Middle frontal gyrus (tissue), 1 donor: ENCODE measurements around the gene UROC1.

ENCODE experiments used
- DNase-seq: peaks from one replicate; pipeline ENCODE4 v3.0.0-alpha.2; 2015; ENCODE audit warnings: low spot score; ENCODE audit errors: extremely low spot score

Gene UROC1

GRCh38 chr3:126517291-126517951 lies at the start of gene UROC1:
Gene UROC1, minus strand, starts transcription at chr3:126517773. Its CDS starts 54 bp downstream, at chr3:126517719.
- DNase-seq = no peak

DNA sequence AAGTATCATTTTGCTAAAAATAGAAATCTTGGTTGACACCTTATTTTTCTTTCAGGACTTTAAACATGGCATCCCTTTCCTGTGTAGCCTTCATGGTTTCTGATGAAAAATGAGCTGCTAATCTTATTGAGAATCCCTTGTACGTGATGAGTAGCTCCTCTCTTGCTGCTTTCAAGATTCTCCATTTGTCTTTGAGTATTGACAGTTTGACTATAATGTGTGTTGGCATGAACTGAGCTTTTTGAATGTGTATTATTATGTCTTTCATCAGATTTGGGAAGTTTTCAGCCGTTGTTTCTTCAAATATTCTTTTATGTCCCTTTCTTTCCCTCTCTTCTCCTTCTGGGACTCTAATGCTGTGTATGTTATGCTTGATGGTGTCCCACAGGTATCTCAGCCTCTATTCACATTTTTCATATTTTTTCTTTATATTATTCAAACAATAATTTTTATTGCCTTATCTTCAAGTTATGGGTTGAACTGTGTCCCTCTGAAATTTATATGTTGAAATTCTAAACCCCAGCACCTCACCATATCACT lies 45.2 kb upstream of the UROC1 start:
- DNase-seq = no peak

GRCh38 chr3:126558336-126559071 lies 40.9 kb upstream of the UROC1 start, which contains the start of gene C3orf22:
Gene C3orf22, minus strand, starts transcription at chr3:126558932. Its CDS starts 5,542 bp downstream, at chr3:126553390.
- no peak for DNase-seq

- DNase-seq = no peak
Observed at GRCh38 chr3:126557761-126558160, 40.2 kb upstream of the UROC1 start.

DNA sequence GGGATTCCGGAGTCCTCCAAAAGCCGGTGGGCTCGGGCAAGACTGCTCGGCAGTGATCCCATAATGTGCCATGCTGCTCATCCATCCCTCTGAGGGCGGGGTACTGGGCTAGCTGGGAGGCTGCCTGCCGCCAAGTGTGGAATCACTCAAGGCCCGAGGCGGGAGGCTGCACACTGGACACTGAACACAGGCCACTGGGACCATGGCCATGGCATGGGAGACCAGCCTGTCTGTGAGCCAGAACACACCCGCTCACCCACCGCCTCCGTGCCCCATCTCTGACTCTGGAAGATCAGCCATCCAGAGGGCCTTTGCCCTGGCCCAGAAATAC lies 39.8 kb upstream of the UROC1 start:
- DNase-seq = no peak

DNA sequence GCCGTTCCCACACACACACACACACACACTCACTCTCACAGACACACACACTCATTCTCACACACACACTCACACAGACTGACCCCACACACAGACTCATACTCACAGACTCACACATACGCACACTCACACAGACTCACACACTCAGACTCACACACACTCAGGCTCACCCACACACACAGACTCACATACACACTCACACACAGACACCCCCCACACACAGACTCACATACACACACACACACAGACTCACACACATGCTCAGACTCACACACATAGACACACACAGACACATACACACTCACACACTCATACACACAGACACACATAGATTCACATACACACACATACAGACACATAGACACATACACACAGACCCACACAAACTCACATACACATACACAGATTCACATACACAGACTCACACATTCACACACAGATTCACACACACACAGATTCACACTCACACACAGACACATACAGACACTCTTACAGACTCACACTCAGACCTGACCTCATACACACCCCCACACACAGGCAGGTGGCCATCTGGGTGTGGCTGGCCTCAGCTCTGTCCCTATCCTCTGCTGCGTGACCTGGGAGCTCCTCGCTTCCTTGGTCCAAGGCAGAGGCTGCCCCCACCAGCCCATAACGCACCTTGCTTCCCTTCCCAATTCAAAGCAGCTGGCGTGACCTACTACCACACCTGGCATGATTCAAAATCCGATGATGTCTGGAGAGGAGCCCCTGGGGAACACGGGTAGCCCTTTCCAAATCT lies 39.3 kb upstream of the UROC1 start:
- DNase-seq = no peak

- DNase-seq = no peak
Observed at GRCh38 chr3:126555795-126556636, 38.4 kb upstream of the UROC1 start.

DNA sequence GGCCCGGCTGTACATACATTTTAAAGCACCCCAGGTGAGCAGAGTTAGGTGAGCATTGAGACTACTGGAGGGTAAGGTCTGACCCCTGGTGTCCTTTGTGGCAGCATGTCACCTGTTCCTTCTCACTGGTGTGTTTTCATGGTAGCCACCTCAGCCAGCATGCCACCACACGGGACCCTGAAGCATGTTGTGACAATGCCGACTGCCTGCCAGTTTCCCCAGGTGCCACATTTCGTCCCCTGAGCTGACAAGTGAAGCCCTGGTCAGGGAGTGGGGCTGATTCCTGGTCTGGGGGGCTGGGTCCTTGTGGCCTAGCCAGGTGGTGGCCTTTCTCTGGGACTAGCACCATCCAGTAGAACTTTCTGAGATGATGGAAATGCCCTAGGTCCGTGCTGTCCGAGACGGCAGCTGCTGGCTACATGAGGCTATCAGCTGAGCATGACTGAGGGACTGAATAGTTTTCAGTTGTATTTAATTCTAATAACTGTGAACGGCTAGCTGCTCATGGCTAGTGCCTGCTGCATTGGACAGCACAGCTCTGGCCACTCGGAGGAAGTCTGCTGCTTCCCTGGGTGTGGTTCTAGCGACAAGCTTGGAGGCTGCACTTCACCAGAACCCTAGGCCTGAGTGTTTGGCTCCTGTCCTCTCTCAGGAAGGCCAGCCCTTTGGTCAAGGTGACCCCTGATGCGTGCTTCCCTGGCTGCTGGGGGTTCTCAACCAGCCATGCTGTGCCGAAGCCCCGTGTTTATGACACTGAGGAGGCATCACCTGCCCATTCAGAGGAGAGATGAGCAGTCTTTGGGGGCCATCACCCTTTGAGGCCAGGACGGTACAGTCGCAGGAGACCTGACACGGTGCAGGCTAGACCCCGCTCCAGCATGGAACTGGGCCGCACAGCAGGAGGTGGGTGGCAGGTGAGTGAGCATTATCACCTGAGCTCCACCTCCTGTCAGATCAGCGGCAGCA lies 37.3 kb upstream of the UROC1 start:
- DNase-seq = no peak

DNA sequence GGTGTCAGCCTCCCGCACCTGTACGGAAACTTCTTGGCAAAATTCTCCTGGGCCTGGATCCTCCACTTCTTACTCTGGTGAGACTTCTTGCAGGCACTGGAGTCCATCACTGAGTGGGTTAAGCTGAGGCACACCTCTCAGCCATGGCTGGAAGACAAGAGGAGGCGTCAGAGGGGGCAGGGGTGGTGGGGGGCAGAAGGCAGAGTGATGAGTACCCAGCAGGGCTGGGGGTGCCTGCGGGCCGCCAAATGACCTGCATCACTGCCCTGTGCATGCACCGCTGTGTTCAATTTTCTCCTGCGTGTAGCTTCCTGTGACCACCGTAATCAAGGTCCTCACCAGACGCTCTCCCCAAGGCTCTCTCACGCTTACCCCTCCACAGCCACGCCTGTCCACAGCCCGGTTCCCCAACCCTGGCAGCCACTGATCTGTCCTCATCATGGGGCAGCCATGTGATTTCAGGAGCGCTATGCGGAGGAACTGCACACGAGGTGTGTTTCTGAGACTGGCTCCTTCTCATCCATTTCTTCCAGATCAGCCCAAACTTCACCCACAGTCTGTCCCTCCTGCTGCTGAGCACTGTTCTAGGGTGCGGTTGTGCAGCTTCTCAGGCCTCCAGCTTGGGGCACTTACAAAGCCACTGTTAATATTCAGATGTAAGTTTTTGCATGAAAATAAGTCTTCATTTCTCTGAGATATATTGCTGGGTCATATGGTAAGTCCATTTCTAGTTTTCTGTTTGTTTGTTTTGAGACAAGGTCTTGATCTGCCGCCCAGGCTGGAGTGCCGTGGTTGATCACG lies 35.9 kb upstream of the UROC1 start:
- DNase-seq = no peak

DNA sequence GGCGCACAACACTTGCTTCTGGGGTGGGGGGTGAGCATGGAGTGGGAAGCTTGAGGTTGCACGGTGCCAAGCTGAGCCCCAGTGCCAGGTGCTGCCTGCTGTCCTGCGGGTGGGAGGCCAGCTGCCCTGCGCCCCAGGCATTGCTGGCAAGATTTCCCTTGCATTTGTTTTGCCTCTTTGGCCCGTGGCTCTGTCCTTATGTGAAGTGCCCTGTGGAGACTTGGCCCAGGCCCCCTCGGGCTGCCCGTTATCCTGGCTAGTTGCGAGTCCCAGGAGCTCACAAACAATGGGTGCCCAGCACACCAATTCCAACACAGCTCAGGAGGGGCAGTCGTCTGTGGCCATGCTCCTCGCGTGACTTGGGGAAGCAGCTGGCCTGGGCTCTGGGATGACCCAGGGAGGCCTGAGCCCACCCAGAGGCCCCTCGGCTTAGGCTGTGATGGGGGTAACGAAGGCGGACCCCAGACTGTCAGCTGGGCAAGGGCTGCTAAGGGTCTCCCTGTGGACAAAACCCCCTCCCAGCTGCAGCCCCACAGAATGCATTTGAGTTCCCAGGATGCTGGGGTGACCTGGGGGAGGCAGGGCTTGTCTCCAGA lies 35.2 kb upstream of the UROC1 start:
- no peak for DNase-seq

- no peak for DNase-seq
Observed at GRCh38 chr3:126551839-126552687, 34.5 kb upstream of the UROC1 start.

DNA sequence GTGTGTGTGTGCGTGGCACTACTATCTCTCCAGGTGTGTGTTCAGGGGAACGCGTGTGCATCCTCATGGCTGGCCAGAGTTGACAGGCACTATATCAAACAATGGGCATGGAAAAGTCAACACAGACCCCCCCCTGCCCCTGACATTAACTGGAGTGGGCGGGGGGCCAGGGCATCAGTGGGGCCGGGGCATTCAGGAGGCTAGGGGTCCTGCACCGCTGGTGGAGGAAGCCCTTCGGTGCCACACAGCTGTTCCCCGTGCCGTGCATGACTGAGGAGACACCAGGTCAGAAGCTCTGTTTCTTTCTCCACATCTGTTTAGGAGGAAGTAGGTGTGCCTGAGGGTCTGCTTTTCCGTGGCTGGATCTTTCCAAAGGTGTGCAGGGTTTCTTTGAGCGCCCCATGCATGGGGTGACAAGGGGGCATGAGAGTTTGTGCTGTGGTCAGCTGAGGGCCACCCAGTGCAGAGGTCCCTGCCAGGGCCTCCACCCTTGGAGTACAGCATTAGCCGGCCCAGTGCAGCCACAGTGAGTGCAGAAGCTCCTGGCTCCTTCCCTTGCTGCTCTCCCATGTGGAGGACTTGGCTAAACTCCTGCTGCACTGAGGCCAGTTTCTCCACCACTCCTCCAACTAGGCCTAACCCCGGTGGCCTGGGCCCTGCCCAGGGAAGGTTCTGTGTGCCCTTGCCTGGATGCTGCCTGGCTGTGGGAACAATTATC lies 33.7 kb upstream of the UROC1 start:
- DNase-seq = no peak

GRCh38 chr3:126550488-126551051 lies 33.0 kb upstream of the UROC1 start:
- no peak for DNase-seq

DNA sequence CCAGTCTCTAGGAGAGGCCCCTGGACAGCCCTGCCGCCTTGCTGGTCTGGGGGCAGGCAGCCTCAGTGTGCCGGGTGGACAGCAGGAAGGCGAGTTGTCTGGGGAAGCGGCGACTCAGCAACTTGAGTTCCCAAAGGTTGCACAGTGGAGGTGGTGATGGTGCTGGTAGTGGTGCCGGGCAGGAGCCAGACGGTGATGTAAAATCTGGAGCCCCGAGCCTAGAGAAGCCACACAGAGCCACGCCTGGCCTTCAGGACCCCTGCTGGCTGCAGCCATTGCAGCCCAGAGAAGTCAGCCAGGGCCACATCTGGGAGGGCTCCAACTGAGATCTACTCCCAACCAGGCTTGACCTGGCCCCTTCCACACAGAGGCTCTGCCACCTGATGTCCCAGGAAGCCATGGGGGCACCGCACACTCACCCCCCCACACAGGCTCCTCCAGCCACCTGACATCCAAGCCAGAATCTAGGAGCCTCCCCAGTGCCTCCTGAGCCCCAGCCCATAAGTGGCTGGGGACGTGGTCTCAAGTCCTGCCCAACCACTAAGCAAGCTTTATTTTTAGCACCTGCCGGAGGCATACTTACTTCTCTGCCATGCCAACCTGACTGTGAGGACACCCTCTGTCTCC lies 32.4 kb upstream of the UROC1 start:
- DNase-seq = no peak

- no peak for DNase-seq
Observed at GRCh38 chr3:126548556-126549466, 31.2 kb upstream of the UROC1 start.
